Prostate gland (tissue), 2 donors: Measurements from ENCODE around the gene SPATA4. TPM values are rescaled to one million over a fixed set of nuclear protein-coding genes. Genes with fewer than 3 reads are reported as not detected.

Source experiments
- DNase-seq: peaks from one replicate; pipeline ENCODE4 v3.0.0-alpha.2; 2019; ENCODE audit warnings: low spot score
- H3K27ac ChIP-seq, 2 donors: fragments of 200-600 bp; sonication (generic); 2 replicates each; pipeline ENCODE4 v1.5.1; 2017 to 2019
- H3K27me3 ChIP-seq: fragments of 200-600 bp; sonication (generic); replicated peaks from 2 replicates; pipeline ENCODE4 v1.5.1; 2019; ENCODE audit not compliant: insufficient read depth
- H3K36me3 ChIP-seq, 2 donors: fragments of 200-600 bp; sonication (generic); 1 replicate in 1 of 2; 2 replicates in 1 of 2; pipeline versions ENCODE4 v1.5.1 to v1.8.1; 2017 to 2019
- H3K4me1 ChIP-seq: fragments of 200-600 bp; sonication (generic); replicated peaks from 2 replicates; pipeline ENCODE4 v1.5.1; 2019
- H3K4me3 ChIP-seq, 2 donors: fragments of 200-600 bp; sonication (generic); 2 replicates each; pipeline ENCODE4 v1.5.1; 2017 to 2019
- H3K9me3 ChIP-seq: fragments of 200-600 bp; sonication (generic); 2 replicates; pipeline ENCODE4 v1.5.1; 2017
- CTCF ChIP-seq, 4 experiments: fragments of 200-600 bp in 2 of 4; fragments of 450-650 bp in 2 of 4; sonication (generic) in 2 of 4; IDR thresholded peaks; 1 replicate in 3 of 4; 2 replicates in 1 of 4; pipeline ENCODE4 v1.5.1; 2016 to 2019; ENCODE audit warnings: antibody characterized with exemption in 4 of 4, mild to moderate bottlenecking in 2 of 4, moderate library complexity in 2 of 4
- POLR2A ChIP-seq: fragments of 450-650 bp; IDR thresholded peaks from one replicate; pipeline ENCODE4 v1.6.1; 2016; ENCODE audit warnings: antibody characterized with exemption, mild to moderate bottlenecking
- POLR2AphosphoS5 ChIP-seq: sonication (generic); formaldehyde crosslinking; IDR thresholded peaks from one replicate; pipeline ENCODE4 v1.6.1; 2017; ENCODE audit warnings: antibody characterized with exemption
- WGBS: methylation state at CpG from one replicate; pipeline ENCODE4 v1.1.5; 2018; 5-methylcytosine and 5-hydroxymethylcytosine counted together
- intact Hi-C: fragments of 100-400 bp; cut with DNase I; formaldehyde crosslinking; loops from one replicate; pipeline ENCODE4 v1.14.2; 2022
- total RNA-seq, 2 donors: library from RNA; depleted of rRNA; stranded (reverse); fragments of >200 nt; gene quantifications; one replicate each; pipeline ENCODE4 v1.1.0, GENCODE V29; 2016

The SPATA4 gene
- total RNA-seq, 2 donors from 2014 or later = 0.68 to 10.2 TPM

GRCh38 chr4:176156656-176157055 lies 38.7 kb downstream of the SPATA4 start:
- TF ChIP-seq POLR2AphosphoS5 (no peak), CTCF (IDR thresholded peaks at IDR 0.05) (no peak), POLR2A (no peak)
- no peak for DNase-seq
- no peak overlapping the region for H3K27ac ChIP-seq
- H3K9me3 ChIP-seq = no peaks in the 10 kb centered on the region
- no peak overlapping the region for H3K4me3 ChIP-seq
- H3K27me3 ChIP-seq = no peaks in the 10 kb centered on the region
- intact Hi-C loops = no loop called here
- H3K36me3 ChIP-seq = no peaks in the 10 kb centered on the region
- H3K4me1 ChIP-seq = no peaks in the 10 kb centered on the region
- 94% methylated on average over 5 of the region's 5 CpGs for WGBS

GRCh38 chr4:176153124-176153523 lies 42.3 kb downstream of the SPATA4 start:
- Histone ChIP-seq H3K27me3 (no peaks in the 10 kb centered on the region), H3K4me3 (no peak overlapping the region), H3K9me3 (no peaks in the 10 kb centered on the region), H3K4me1 (no peaks in the 10 kb centered on the region), H3K36me3 (no peaks in the 10 kb centered on the region), H3K27ac (no peak overlapping the region)
- WGBS = 49% methylated on average over 4 of the region's 4 CpGs
- intact Hi-C loops = loop anchor here (5.0 kb wide), 1 partner anchor 184 kb away; no protein-coding TSS in a partner anchor
- TF ChIP-seq CTCF (IDR thresholded peaks at IDR 0.05) (no peak), POLR2AphosphoS5 (no peak), POLR2A (no peak)
- no peak for DNase-seq

GRCh38 chr4:176150704-176151103 lies 44.7 kb downstream of the SPATA4 start:
- no peak for DNase-seq
- H3K36me3 ChIP-seq = no peaks in the 10 kb centered on the region
- H3K9me3 ChIP-seq = no peaks in the 10 kb centered on the region
- H3K4me1 ChIP-seq = no peaks in the 10 kb centered on the region
- no peaks in the 10 kb centered on the region for H3K27me3 ChIP-seq
- no peak for TF ChIP-seq POLR2A
- no peak for TF ChIP-seq CTCF (IDR thresholded peaks at IDR 0.05)
- TF ChIP-seq POLR2AphosphoS5 = no peak
- 56% methylated on average over 2 of the region's 2 CpGs for WGBS
- no peak overlapping the region for H3K4me3 ChIP-seq
- intact Hi-C loops = loop anchor here (2.0 to 5.0 kb wide), 2 partner anchors 126 to 187 kb away; no protein-coding TSS in a partner anchor
- H3K27ac ChIP-seq = no peak overlapping the region

GRCh38 chr4:176150356-176150682 lies 45.1 kb downstream of the SPATA4 start:
- Histone ChIP-seq H3K27me3 (no peaks in the 10 kb centered on the region), H3K4me1 (no peaks in the 10 kb centered on the region), H3K36me3 (no peaks in the 10 kb centered on the region), H3K4me3 (no peak overlapping the region), H3K9me3 (no peaks in the 10 kb centered on the region), H3K27ac (no peak overlapping the region)
- TF ChIP-seq POLR2AphosphoS5 (no peak), POLR2A (no peak), CTCF (IDR thresholded peaks at IDR 0.05) (peak in 2 of 4 experiments; percentile 40 to 61)
- DNase-seq = no peak
- intact Hi-C loops = loop anchor here (2.0 to 5.0 kb wide), 2 partner anchors 126 to 187 kb away; no protein-coding TSS in a partner anchor

- no peak for TF ChIP-seq CTCF (IDR thresholded peaks at IDR 0.05)
- DNase-seq = no peak
- intact Hi-C loops = loop anchor here (2.0 to 5.0 kb wide), 2 partner anchors 127 to 187 kb away; no protein-coding TSS in a partner anchor
- H3K27me3 ChIP-seq = no peaks in the 10 kb centered on the region
- no peaks in the 10 kb centered on the region for H3K9me3 ChIP-seq
- H3K36me3 ChIP-seq = no peaks in the 10 kb centered on the region
- H3K4me1 ChIP-seq = no peaks in the 10 kb centered on the region
- whole genome bisulfite sequencing = 59% methylated on average over 3 of the region's 3 CpGs
- no peak overlapping the region for H3K4me3 ChIP-seq
- H3K27ac ChIP-seq = no peak overlapping the region
These were observed 45.6 kb downstream of the SPATA4 start for GRCh38 chr4:176149680-176150355.
